Measurements from ENCODE around the gene OR4D2. TPM values are rescaled to one million over a fixed set of nuclear protein-coding genes. Genes with fewer than 3 reads are reported as not detected.
A peak's percentile ranks its signal among the peaks of the same experiment; 100 is the strongest.

OR4D2 gene
- total RNA-seq, 1 donor = not detected

DNA sequence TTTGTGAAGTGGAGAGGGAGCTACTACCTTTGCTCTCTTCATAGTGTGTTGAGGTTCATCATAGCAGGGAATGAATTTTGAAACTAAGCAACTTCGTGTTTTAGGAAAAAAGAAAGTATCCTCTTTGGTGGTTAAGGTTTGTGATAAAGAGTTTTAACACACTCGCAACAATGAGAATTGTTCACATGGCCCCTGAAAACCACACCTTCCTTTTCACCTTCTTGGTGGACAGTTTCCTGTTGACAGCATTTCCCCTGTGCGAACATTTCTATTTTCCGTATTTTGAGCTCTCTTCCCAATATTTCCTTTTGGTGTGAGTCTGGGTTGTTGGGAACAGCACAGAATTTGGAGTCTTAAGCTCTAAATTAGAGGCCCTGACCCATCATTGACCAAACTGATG lies 3.8 kb downstream of the OR4D2 start:
- DNase-seq (ENCODE audit: low read depth) = no peak
- TF ChIP-seq, protein P1, sequence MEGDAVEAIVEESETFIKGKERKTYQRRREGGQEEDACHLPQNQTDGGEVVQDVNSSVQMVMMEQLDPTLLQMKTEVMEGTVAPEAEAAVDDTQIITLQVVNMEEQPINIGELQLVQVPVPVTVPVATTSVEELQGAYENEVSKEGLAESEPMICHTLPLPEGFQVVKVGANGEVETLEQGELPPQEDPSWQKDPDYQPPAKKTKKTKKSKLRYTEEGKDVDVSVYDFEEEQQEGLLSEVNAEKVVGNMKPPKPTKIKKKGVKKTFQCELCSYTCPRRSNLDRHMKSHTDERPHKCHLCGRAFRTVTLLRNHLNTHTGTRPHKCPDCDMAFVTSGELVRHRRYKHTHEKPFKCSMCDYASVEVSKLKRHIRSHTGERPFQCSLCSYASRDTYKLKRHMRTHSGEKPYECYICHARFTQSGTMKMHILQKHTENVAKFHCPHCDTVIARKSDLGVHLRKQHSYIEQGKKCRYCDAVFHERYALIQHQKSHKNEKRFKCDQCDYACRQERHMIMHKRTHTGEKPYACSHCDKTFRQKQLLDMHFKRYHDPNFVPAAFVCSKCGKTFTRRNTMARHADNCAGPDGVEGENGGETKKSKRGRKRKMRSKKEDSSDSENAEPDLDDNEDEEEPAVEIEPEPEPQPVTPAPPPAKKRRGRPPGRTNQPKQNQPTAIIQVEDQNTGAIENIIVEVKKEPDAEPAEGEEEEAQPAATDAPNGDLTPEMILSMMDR (IDR thresholded peaks at IDR 0.05; ENCODE audit: insufficient read depth, low read depth, low read length) = no peak
- H3K4me3 ChIP-seq (ENCODE audit: low read depth, low read length) = no peak overlapping the region

DNA sequence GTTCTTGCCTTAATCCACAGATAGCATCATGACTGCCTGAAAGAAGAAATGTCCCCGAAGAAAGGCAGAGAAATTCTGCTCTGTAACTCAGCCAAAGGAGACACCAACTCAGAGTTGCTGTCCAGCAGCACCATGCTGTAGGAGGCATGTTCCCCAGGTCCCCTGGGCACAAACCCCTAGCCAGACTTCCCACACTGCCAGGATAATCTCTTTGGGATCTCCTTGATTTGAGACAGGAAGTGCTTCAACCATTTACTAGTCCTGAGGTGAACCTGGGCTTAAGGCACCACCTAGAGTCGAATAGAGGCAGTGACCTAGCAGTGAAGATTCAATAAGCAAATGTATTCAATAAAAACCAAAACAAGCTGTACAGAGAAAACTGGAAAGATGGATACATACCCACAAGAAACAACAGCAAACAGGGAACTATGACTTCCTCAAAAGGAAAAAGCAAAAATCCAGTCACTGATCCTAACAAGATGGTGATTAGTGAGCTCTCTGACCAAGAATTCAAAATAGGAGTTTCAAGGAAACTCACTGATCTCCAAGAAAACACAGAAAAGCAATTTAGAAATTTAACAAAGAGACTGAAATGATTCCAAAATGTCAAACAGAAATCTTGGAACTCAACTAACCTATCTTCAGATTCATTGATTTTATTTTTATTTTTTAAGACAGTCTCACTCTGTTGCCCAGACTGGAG lies 5.7 kb downstream of the OR4D2 start:
- TF ChIP-seq, protein P1 (IDR thresholded peaks at IDR 0.05; ENCODE audit: insufficient read depth, low read depth, low read length) = peak; percentile 48
- peak; percentile 17 for DNase-seq (ENCODE audit: low read depth)
- H3K4me3 ChIP-seq (ENCODE audit: low read depth, low read length) = no peak overlapping the region

DNA sequence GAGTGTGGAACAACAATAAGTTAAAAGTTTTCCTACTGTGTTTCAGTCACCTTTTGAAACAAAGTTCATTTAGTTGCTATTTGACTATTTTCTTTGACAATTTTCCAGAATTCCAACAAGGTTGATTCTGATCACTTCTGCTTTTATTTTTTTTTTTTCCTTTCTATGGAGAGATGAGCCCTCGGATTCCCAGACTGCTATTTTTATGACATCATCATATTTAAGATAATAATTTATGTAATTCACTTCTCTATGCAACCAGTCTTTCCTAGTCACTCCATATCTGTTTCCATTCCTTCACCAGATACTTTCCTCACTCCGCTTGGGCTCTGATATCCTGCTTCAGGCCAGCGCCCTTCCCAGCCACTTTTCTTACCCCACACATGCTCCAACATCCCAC lies 8.1 kb downstream of the OR4D2 start:
- DNase-seq (ENCODE audit: low read depth) = no peak
- no peak overlapping the region for H3K4me3 ChIP-seq (ENCODE audit: low read depth, low read length)
- TF ChIP-seq, protein P1 (IDR thresholded peaks at IDR 0.05; ENCODE audit: insufficient read depth, low read depth, low read length) = no peak

DNA sequence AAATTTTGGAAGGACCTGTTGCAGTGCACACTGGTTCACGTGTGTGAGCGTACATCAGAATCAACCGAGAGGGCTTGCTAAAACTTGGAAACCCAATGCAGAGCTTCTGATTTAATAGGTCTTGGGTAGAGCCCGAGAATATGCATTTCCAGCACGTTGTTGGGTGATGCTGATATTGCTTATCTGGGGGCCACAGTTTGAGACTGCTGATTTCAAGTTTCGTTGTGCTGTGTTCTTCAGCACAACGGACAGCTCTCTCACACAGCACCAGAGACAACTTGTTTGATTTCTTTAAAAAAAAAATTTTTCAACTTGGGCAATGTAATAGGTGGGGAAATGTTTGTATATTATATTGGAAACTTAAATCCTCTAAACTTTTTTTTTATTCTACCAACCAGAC lies 9.4 kb downstream of the OR4D2 start:
- no peak overlapping the region for H3K4me3 ChIP-seq (ENCODE audit: low read depth, low read length)
- TF ChIP-seq, protein P1 (IDR thresholded peaks at IDR 0.05; ENCODE audit: insufficient read depth, low read depth, low read length) = no peak
- DNase-seq (ENCODE audit: low read depth) = peak; percentile 12

DNA sequence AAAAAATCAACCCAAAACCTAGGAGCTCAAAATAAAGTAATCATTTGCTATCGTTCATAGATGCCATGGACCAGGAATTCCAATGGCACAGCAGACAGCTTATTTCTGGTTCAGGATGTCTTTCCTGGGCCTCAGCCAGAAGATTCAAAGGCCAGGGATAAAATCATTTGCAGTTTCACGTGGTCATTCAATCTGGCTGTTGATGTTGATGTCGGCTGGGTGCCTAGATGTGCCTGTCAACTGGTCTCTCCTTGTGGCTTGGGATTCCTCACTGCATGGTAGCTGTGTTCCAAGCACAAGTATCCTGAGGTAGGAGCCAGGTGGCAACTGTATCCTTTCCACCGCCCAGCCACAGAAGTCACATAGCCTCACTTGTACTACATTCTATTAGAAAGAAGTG lies 15.0 kb downstream of the OR4D2 start:
- DNase-seq (ENCODE audit: low read depth) = no peak
- no peak overlapping the region for H3K4me3 ChIP-seq (ENCODE audit: low read depth, low read length)
- TF ChIP-seq, protein P1 (IDR thresholded peaks at IDR 0.05; ENCODE audit: insufficient read depth, low read depth, low read length) = no peak

DNA sequence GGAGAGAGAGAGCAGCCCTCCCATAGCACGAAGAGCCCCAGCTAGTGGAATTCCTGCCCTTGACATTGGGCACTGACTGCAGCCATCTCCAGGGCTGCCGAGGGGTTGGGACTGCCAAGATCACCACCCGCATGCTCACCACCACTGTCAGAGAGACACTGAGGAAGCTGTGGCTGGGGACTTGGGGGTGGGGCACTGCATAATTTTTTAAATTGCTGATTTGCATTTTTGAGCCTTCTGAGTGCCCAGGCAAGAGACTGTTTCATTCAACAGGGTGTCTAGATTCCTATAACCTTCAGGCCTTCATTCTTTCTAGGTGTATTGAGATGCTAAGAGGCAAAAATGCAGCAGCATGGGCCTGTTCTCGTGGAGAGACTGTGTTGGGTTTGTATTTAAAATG lies 16.7 kb downstream of the OR4D2 start:
- H3K4me3 ChIP-seq (ENCODE audit: low read depth, low read length) = no peak overlapping the region
- TF ChIP-seq, protein P1 (IDR thresholded peaks at IDR 0.05; ENCODE audit: insufficient read depth, low read depth, low read length) = no peak
- no peak for DNase-seq (ENCODE audit: low read depth)
